Coronary artery (tissue), 2 donors: ENCODE results near the gene FPR3.
"Not testable (repeated sequence)": the region's sequence is repeated elsewhere in the genome, so short reads cannot be mapped to it uniquely, and the experiment has no call there.

Experiments
- DNase-seq: peaks from one replicate; pipeline ENCODE4 v3.0.0-alpha.2; 2017; ENCODE audit warnings: low spot score
- H3K27ac ChIP-seq, 2 donors: fragments of 200-600 bp; sonication (generic); one replicate each; pipeline ENCODE4 v1.5.1; 2016 to 2019
- H3K4me3 ChIP-seq: fragments of 200-600 bp; sonication (generic); 2 replicates; pipeline ENCODE4 v1.5.1; 2016; ENCODE audit warnings: mild to moderate bottlenecking, moderate library complexity
- CTCF ChIP-seq: fragments of 200-600 bp; sonication (generic); IDR thresholded peaks from one replicate; pipeline ENCODE4 v1.5.1; 2019; ENCODE audit warnings: antibody characterized with exemption

FPR3 gene

GRCh38 chr19:51799774-51800472 lies 5.0 kb downstream of the FPR3 start:
- Histone ChIP-seq H3K4me3 (peak overlapping the region; percentile 38), H3K27ac (peak overlapping the region; percentile 73 to 80)
- DNase-seq: no peak
- TF ChIP-seq CTCF: no peak

GRCh38 chr19:51800473-51801244 lies 5.7 kb downstream of the FPR3 start:
- peak overlapping the region; percentile 38 for H3K4me3 ChIP-seq
- TF ChIP-seq CTCF: no peak
- peak; percentile 79 for DNase-seq
- H3K27ac ChIP-seq: peak overlapping the region; percentile 47 to 80

GRCh38 chr19:51802775-51803174 lies 7.8 kb downstream of the FPR3 start:
- Histone ChIP-seq H3K4me3 (no peak overlapping the region), H3K27ac (no peak overlapping the region)
- no peak for TF ChIP-seq CTCF
- no peak for DNase-seq

GRCh38 chr19:51803519-51803918 lies 8.6 kb downstream of the FPR3 start:
- H3K27ac ChIP-seq: peak overlapping the region in 1 of 2 donors; percentile 15
- DNase-seq: no peak
- no peak for TF ChIP-seq CTCF

GRCh38 chr19:51803967-51804366 lies 9.0 kb downstream of the FPR3 start:
- no peak for TF ChIP-seq CTCF
- Histone ChIP-seq H3K27ac (peak overlapping the region in 1 of 2 donors; percentile 15), H3K4me3 (no peak overlapping the region)
- DNase-seq: no peak

More at GRCh38 chr19:51803519-51803918, 8.6 kb downstream of the FPR3 start:
- H3K4me3 ChIP-seq: no peak overlapping the region

GRCh38 chr19:51804789-51805188 lies 9.8 kb downstream of the FPR3 start:
- not testable (repeated sequence) for DNase-seq, H3K4me3 ChIP-seq
- H3K27ac ChIP-seq: peak overlapping the region in 1 of 2 donors; percentile 40

GRCh38 chr19:51805396-51805795 lies 10.4 kb downstream of the FPR3 start:
- H3K4me3 ChIP-seq, DNase-seq: not testable (repeated sequence)
- peak overlapping the region in 1 of 2 donors; percentile 40 for H3K27ac ChIP-seq

- not testable (repeated sequence) for DNase-seq, H3K4me3 ChIP-seq, H3K27ac ChIP-seq
These were observed 11.6 kb downstream of the FPR3 start for GRCh38 chr19:51806571-51806970.
